ENCODE data around the gene ELOVL4.

The ELOVL4 gene

DNA sequence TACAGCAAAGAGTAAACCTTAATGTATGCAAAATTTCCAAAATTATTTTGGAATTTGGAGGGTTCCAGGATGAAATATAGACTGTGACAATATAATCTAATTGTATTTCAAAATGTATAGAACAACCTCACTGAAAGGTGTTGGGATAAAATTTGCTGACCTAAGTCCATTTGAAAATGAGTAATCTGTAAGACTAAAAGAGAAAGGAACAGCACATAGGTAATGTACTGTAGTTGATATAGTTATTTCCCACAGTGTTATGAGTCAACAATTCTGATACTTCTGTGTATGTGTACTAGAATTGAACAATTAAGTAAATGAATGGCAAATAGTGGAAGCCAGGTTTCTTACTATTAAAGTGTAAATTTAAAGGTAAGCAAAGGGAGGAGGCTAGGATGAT is 23.8 kb upstream of the ELOVL4 start:
- H3K18ac ChIP-seq (ENCODE audit: low read depth in 1 of 2, low read length in 2 of 2) = no peak overlapping the region
- H3K23ac ChIP-seq (ENCODE audit: low read length in 2 of 2) = no peak overlapping the region

DNA sequence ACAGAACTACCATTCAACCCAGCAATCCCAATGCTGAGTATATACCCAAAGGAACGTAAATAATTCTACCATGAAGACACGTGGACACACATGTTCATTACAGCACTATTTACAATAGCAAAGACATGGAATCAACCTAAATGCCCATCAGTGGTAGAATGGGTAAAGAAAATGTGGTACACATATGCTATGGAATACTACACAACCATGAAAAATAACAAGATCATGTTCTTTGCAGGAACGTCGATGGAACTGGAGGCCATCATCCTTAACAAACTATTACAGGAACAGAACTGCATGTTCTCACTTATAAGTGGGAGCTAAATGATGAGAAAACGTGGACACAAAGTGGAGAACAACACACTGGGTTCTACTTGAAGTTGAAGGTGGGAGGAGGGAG is 22.4 kb upstream of the ELOVL4 start:
- WGBS = 52% methylated on average over 2 of the region's 5 CpGs
- peaks cover 9% of the 10 kb centered on the region for H3K9me3 ChIP-seq (ENCODE audit: control insufficient read depth, low read length)

More for the DNA sequence above, 23.8 kb upstream of the ELOVL4 start:
- no peak overlapping the region for H2BK12ac ChIP-seq (ENCODE audit: low read length in 2 of 2)
- H2BK5ac ChIP-seq (ENCODE audit: low read depth, low read length, poor library complexity, severe bottlenecking) = no peak overlapping the region
- H3K4me2 ChIP-seq (ENCODE audit: low read length, poor library complexity, severe bottlenecking) = no peak overlapping the region
- no peak overlapping the region for H3K4ac ChIP-seq (ENCODE audit: low read depth in 1 of 2, low read length in 2 of 2)
- no peak overlapping the region for H2BK120ac ChIP-seq (ENCODE audit: low read depth, low read length)
- no peak overlapping the region for H2AFZ ChIP-seq (ENCODE audit: low read depth, low read length)
- H2BK15ac ChIP-seq (ENCODE audit: low read depth, poor library complexity, severe bottlenecking) = no peak overlapping the region
- H3K27me3 ChIP-seq (ENCODE audit: control insufficient read depth in 1 of 2, insufficient read depth in 1 of 2, low read length in 2 of 2) = no peaks in the 10 kb centered on the region
- H3K79me1 ChIP-seq (replicated peaks; ENCODE audit: low read length, poor library complexity, severe bottlenecking) = no peaks in the 10 kb centered on the region
- H3K36me3 ChIP-seq (ENCODE audit: control insufficient read depth in 1 of 2, insufficient read depth in 2 of 2, low read depth in 1 of 2, low read length in 2 of 2) = no peaks in the 10 kb centered on the region
- no peak overlapping the region for H2AK5ac ChIP-seq (ENCODE audit: low read length, severe bottlenecking)
- no peak for DNase-seq
- no peak overlapping the region for H3K4me3 ChIP-seq (ENCODE audit: insufficient read depth in 1 of 2, low read depth in 1 of 2, low read length in 2 of 2)
- H3K4me1 ChIP-seq (ENCODE audit: control insufficient read depth, insufficient read depth, low read depth, low read length) = no peaks in the 10 kb centered on the region
- no peak overlapping the region for H3K14ac ChIP-seq (ENCODE audit: low read length in 2 of 2)
- no peak overlapping the region for H3K27ac ChIP-seq (ENCODE audit: low read length, poor library complexity, severe bottlenecking)
- H3K9me3 ChIP-seq (ENCODE audit: control insufficient read depth, low read length) = peaks cover 5% of the 10 kb centered on the region
- H4K91ac ChIP-seq (ENCODE audit: low read length) = no peak overlapping the region
- no peak overlapping the region for H4K8ac ChIP-seq (ENCODE audit: low read length)
- H3K9ac ChIP-seq (ENCODE audit: low read length) = no peak overlapping the region

DNA sequence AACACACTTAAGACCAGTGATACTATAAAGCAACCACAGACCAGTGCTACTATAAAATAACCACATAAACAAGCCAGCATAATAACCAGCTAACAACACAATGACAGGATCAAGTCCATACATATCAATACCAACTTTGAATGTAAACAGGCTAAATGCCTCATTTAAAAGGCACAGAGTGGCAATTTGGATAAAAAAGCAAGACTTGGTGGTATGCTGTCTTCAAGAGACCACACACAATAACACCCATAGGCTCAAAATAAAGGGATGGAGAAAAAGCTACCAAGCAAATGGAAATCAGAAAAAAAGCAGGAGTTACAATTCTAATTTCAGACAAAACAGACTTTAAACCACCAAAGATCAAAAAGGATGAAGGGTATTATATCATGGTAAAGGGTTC is 19.8 kb upstream of the ELOVL4 start:
- Histone ChIP-seq H3K9me3 (ENCODE audit: control insufficient read depth, low read length) (peaks cover 9% of the 10 kb centered on the region), H2BK5ac (ENCODE audit: low read depth, low read length, poor library complexity, severe bottlenecking) (no peak overlapping the region), H3K4me1 (ENCODE audit: control insufficient read depth, insufficient read depth, low read depth, low read length) (no peaks in the 10 kb centered on the region), H3K27ac (ENCODE audit: low read length, poor library complexity, severe bottlenecking) (no peak overlapping the region), H4K8ac (ENCODE audit: low read length) (no peak overlapping the region), H3K27me3 (ENCODE audit: control insufficient read depth in 1 of 2, insufficient read depth in 1 of 2, low read length in 2 of 2) (no peaks in the 10 kb centered on the region), H2BK120ac (ENCODE audit: low read depth, low read length) (no peak overlapping the region), H3K4me3 (ENCODE audit: insufficient read depth in 1 of 2, low read depth in 1 of 2, low read length in 2 of 2) (no peak overlapping the region), H3K18ac (ENCODE audit: low read depth in 1 of 2, low read length in 2 of 2) (no peak overlapping the region), H3K79me1 (replicated peaks; ENCODE audit: low read length, poor library complexity, severe bottlenecking) (no peaks in the 10 kb centered on the region), H3K4ac (ENCODE audit: low read depth in 1 of 2, low read length in 2 of 2) (no peak overlapping the region), H4K91ac (ENCODE audit: low read length) (no peak overlapping the region), H3K9ac (ENCODE audit: low read length) (no peak overlapping the region), H2BK15ac (ENCODE audit: low read depth, poor library complexity, severe bottlenecking) (no peak overlapping the region), H2AK5ac (ENCODE audit: low read length, severe bottlenecking) (no peak overlapping the region), H3K23ac (ENCODE audit: low read length in 2 of 2) (no peak overlapping the region), H2AFZ (ENCODE audit: low read depth, low read length) (no peak overlapping the region), H2BK12ac (ENCODE audit: low read length in 2 of 2) (no peak overlapping the region), H3K4me2 (ENCODE audit: low read length, poor library complexity, severe bottlenecking) (no peak overlapping the region), H3K36me3 (ENCODE audit: control insufficient read depth in 1 of 2, insufficient read depth in 2 of 2, low read depth in 1 of 2, low read length in 2 of 2) (no peaks in the 10 kb centered on the region), H3K14ac (ENCODE audit: low read length in 2 of 2) (no peak overlapping the region)
- DNase-seq = no peak

More for the DNA sequence above, 22.4 kb upstream of the ELOVL4 start:
- Histone ChIP-seq H3K14ac (ENCODE audit: low read length in 2 of 2) (no peak overlapping the region), H2BK5ac (ENCODE audit: low read depth, low read length, poor library complexity, severe bottlenecking) (no peak overlapping the region), H3K4ac (ENCODE audit: low read depth in 1 of 2, low read length in 2 of 2) (no peak overlapping the region), H3K27ac (ENCODE audit: low read length, poor library complexity, severe bottlenecking) (no peak overlapping the region), H3K4me2 (ENCODE audit: low read length, poor library complexity, severe bottlenecking) (no peak overlapping the region), H2BK15ac (ENCODE audit: low read depth, poor library complexity, severe bottlenecking) (no peak overlapping the region), H3K23ac (ENCODE audit: low read length in 2 of 2) (no peak overlapping the region), H2AK5ac (ENCODE audit: low read length, severe bottlenecking) (no peak overlapping the region), H3K79me1 (replicated peaks; ENCODE audit: low read length, poor library complexity, severe bottlenecking) (no peaks in the 10 kb centered on the region), H3K4me1 (ENCODE audit: control insufficient read depth, insufficient read depth, low read depth, low read length) (no peaks in the 10 kb centered on the region), H2BK12ac (ENCODE audit: low read length in 2 of 2) (no peak overlapping the region), H3K27me3 (ENCODE audit: control insufficient read depth in 1 of 2, insufficient read depth in 1 of 2, low read length in 2 of 2) (no peaks in the 10 kb centered on the region), H2AFZ (ENCODE audit: low read depth, low read length) (no peak overlapping the region), H3K36me3 (ENCODE audit: control insufficient read depth in 1 of 2, insufficient read depth in 2 of 2, low read depth in 1 of 2, low read length in 2 of 2) (no peaks in the 10 kb centered on the region), H3K9ac (ENCODE audit: low read length) (no peak overlapping the region), H4K8ac (ENCODE audit: low read length) (no peak overlapping the region), H2BK120ac (ENCODE audit: low read depth, low read length) (no peak overlapping the region), H3K18ac (ENCODE audit: low read depth in 1 of 2, low read length in 2 of 2) (no peak overlapping the region), H3K4me3 (ENCODE audit: insufficient read depth in 1 of 2, low read depth in 1 of 2, low read length in 2 of 2) (no peak overlapping the region), H4K91ac (ENCODE audit: low read length) (no peak overlapping the region)
- no peak for DNase-seq

DNA sequence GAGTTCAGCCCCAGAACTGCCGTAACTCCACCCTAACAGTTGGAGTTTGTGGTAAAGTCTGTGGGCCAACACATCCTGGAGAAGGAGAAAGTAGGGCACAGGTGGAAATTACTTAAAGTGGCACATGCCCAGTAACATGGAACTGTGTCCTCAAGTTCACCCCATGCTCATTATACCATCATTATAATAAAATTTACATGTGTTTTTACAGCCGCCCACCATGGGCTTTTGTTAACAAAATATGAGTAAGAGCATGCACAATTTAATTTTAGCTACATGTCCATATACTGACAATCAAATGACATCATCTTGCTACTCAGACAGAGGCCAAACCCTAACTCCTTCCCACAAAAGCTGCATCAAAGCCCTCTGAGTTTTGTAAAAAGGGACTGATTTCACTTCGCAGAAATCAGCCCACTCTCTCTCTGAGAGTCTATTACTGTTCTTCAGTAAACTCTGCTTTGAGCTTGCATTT is 17.3 kb upstream of the ELOVL4 start:
- no peak overlapping the region for H3K4me3 ChIP-seq (ENCODE audit: insufficient read depth in 1 of 2, low read depth in 1 of 2, low read length in 2 of 2)
- H2BK12ac ChIP-seq (ENCODE audit: low read length in 2 of 2) = no peak overlapping the region
- no peaks in the 10 kb centered on the region for H3K4me1 ChIP-seq (ENCODE audit: control insufficient read depth, insufficient read depth, low read depth, low read length)
- no peak overlapping the region for H3K4me2 ChIP-seq (ENCODE audit: low read length, poor library complexity, severe bottlenecking)
- no peak overlapping the region for H3K14ac ChIP-seq (ENCODE audit: low read length in 2 of 2)
- H4K8ac ChIP-seq (ENCODE audit: low read length) = no peak overlapping the region
- H4K91ac ChIP-seq (ENCODE audit: low read length) = no peak overlapping the region
- H3K18ac ChIP-seq (ENCODE audit: low read depth in 1 of 2, low read length in 2 of 2) = no peak overlapping the region
- H3K27me3 ChIP-seq (ENCODE audit: control insufficient read depth in 1 of 2, insufficient read depth in 1 of 2, low read length in 2 of 2) = no peaks in the 10 kb centered on the region
- H3K23ac ChIP-seq (ENCODE audit: low read length in 2 of 2) = no peak overlapping the region
- H3K36me3 ChIP-seq (ENCODE audit: control insufficient read depth in 1 of 2, insufficient read depth in 2 of 2, low read depth in 1 of 2, low read length in 2 of 2) = no peaks in the 10 kb centered on the region
- no peak overlapping the region for H2AK5ac ChIP-seq (ENCODE audit: low read length, severe bottlenecking)
- no peak overlapping the region for H2AFZ ChIP-seq (ENCODE audit: low read depth, low read length)
- H3K4ac ChIP-seq (ENCODE audit: low read depth in 1 of 2, low read length in 2 of 2) = no peak overlapping the region
- no peak overlapping the region for H2BK120ac ChIP-seq (ENCODE audit: low read depth, low read length)
- H3K9ac ChIP-seq (ENCODE audit: low read length) = no peak overlapping the region
- WGBS = 94% methylated on average over 2 of the region's 3 CpGs
- peaks cover 9% of the 10 kb centered on the region for H3K9me3 ChIP-seq (ENCODE audit: control insufficient read depth, low read length)
- H3K79me1 ChIP-seq (replicated peaks; ENCODE audit: low read length, poor library complexity, severe bottlenecking) = no peaks in the 10 kb centered on the region
- H2BK5ac ChIP-seq (ENCODE audit: low read depth, low read length, poor library complexity, severe bottlenecking) = no peak overlapping the region
- no peak overlapping the region for H3K27ac ChIP-seq (ENCODE audit: low read length, poor library complexity, severe bottlenecking)
- H2BK15ac ChIP-seq (ENCODE audit: low read depth, poor library complexity, severe bottlenecking) = no peak overlapping the region
- no peak for DNase-seq
